K562 (cell line): Measurements from ENCODE around the gene ZDHHC11. TPM values are rescaled to one million over a fixed set of nuclear protein-coding genes. Genes with fewer than 3 reads are reported as not detected.
"Not testable (repeated sequence)": the region's sequence is repeated elsewhere in the genome, so short reads cannot be mapped to it uniquely, and the experiment has no call there.

Source experiments
- ATAC-seq: fragments of 200-7000 bp; cut with Tn5 transposase; 3 replicates; pipeline ENCODE4 v1.9.1; 2020; ENCODE audit warnings: moderate library complexity
- BruUV-seq: library from RNA; stranded (reverse); fragments of 400-500 nt; replicated peaks from 2 replicates; lab custom pipeline; 2021; lab: Mats Ljungman, UMichigan
- CTCF ChIA-PET: fragments of 300-600 bp; formaldehyde crosslinking; extraction: SDS; loops from one replicate; lab custom pipeline; 2021; ENCODE audit warnings: low intra/inter-chr PET ratio; lab: Yijun Ruan, JAX
- POLR2A ChIA-PET: fragments of 300-600, 350-650 bp; sonication (Branson Sonifier 250); formaldehyde crosslinking; extraction: SDS; loops from one replicate; lab custom pipeline; 2021; ENCODE audit warnings: antibody characterized with exemption, inconsistent platforms; lab: Yijun Ruan, JAX
- DNase-seq, 4 experiments: peaks; one replicate each; pipeline versions ENCODE4 v3.0.0 to v3.0.0-alpha.2; 2011 to 2018; ENCODE audit warnings: low spot score in 3 of 4, mixed read lengths in 3 of 4; ENCODE audit errors: extremely low read depth in 1 of 4
- FAIRE-seq: peaks from 2 replicates; lab custom pipeline; 2011; peaks lifted over from hg19 to GRCh38; lab: Jason Lieb, UNC
- H2AFZ ChIP-seq: 2 replicates; pipeline ENCODE4 v1.6.0; 2011; ENCODE audit warnings: low read depth, low read length, control low read depth, inconsistent platforms
- H3K27ac ChIP-seq: fragments of 200-600 bp; 3 replicates; pipeline ENCODE4 v1.8.0; 2011; ENCODE audit warnings: low read depth, mild to moderate bottlenecking, control low read depth, inconsistent platforms, low read length, moderate library complexity, mixed read lengths; ENCODE audit errors: extremely low read depth
- H3K27me3 ChIP-seq, 2 experiments: fragments of 300-600 bp in 1 of 2; 2 replicates in 1 of 2; 3 replicates in 1 of 2; pipeline versions ENCODE4 v1.6.0 to v1.8.0; 2011; ENCODE audit warnings: inconsistent platforms in 2 of 2, low read length in 2 of 2, mild to moderate bottlenecking in 1 of 2, mixed read lengths in 1 of 2, moderate library complexity in 1 of 2; ENCODE audit not compliant: control insufficient read depth in 2 of 2, insufficient read depth in 2 of 2
- H3K36me3 ChIP-seq: fragments of 300-600 bp; 3 replicates; pipeline ENCODE4 v1.8.0; 2011; ENCODE audit warnings: mild to moderate bottlenecking, low read length, inconsistent platforms; ENCODE audit not compliant: control insufficient read depth, insufficient read depth
- H3K4me1 ChIP-seq, 2 experiments: fragments of 200-600 bp in 1 of 2; replicated peaks in 1 of 2; 2 replicates in 1 of 2; 3 replicates in 1 of 2; pipeline versions ENCODE4 v1.5.1 to v1.8.0; 2011; ENCODE audit warnings: inconsistent platforms in 2 of 2, low read length in 2 of 2, mild to moderate bottlenecking in 1 of 2, mixed read lengths in 1 of 2, moderate library complexity in 1 of 2; ENCODE audit not compliant: control insufficient read depth in 2 of 2, insufficient read depth in 2 of 2
- H3K4me2 ChIP-seq: 2 replicates; pipeline ENCODE4 v1.6.1; 2011; ENCODE audit warnings: low read length, control low read depth, inconsistent platforms, mixed read lengths; ENCODE audit not compliant: insufficient read depth
- H3K4me3 ChIP-seq: fragments of 200-600 bp; sonication (generic), shearing (Covaris generic); 2 replicates; pipeline ENCODE4 v1.5.1; 2016; ENCODE audit warnings: control low read depth, inconsistent platforms
- H3K79me2 ChIP-seq: fragments of 200-600 bp; 3 replicates; pipeline ENCODE4 v1.8.0; 2011; ENCODE audit warnings: low read length, inconsistent platforms; ENCODE audit not compliant: control insufficient read depth, insufficient read depth
- H3K9ac ChIP-seq, 2 experiments: 2 replicates each; pipeline versions ENCODE4 v1.6.0 to v1.6.1; 2011; ENCODE audit warnings: low read depth in 2 of 2, low read length in 2 of 2, control low read depth in 1 of 2, inconsistent platforms in 1 of 2, mild to moderate bottlenecking in 1 of 2, mixed read lengths in 1 of 2; ENCODE audit not compliant: insufficient read depth in 1 of 2
- H3K9me1 ChIP-seq: one replicate; pipeline ENCODE4 v1.6.0; 2011; ENCODE audit warnings: inconsistent platforms, mild to moderate bottlenecking, low read length, moderate library complexity; ENCODE audit not compliant: control insufficient read depth, insufficient read depth
- H3K9me3 ChIP-seq: replicated peaks from 2 replicates; pipeline ENCODE4 v1.5.1; 2011; ENCODE audit warnings: low read depth, low read length, inconsistent platforms; ENCODE audit not compliant: control insufficient read depth, insufficient read depth
- H4K20me1 ChIP-seq: replicated peaks from 2 replicates; pipeline ENCODE4 v1.6.1; 2011; ENCODE audit warnings: low read length, inconsistent platforms, mixed read lengths; ENCODE audit not compliant: control insufficient read depth, insufficient read depth
- WGBS: fragments of 100-300 bp; shearing (Covaris generic); methylation state at CpG from one replicate; pipeline ENCODE4 v1.1.6; 2016; ENCODE audit warnings: low coverage, mixed read lengths; ENCODE audit not compliant: insufficient coverage; ENCODE audit errors: missing lambda C conversion rate; 5-methylcytosine and 5-hydroxymethylcytosine counted together
- in situ Hi-C: fragments of 300-500 bp; cut with MboI; formaldehyde crosslinking; loops from 4 replicates; pipeline ENCODE4 v1.15.0; 2018; ENCODE audit warnings: inconsistent platforms, mixed read lengths
- intact Hi-C: fragments of 100-400 bp; cut with micrococcal nuclease; formaldehyde crosslinking; loops from 2 replicates; pipeline ENCODE4 v1.14.2; 2022
- polyA plus RNA-seq, 8 experiments: library from polyadenylated mRNA; depleted of rRNA in 4 of 8; stranded (reverse) in 5 of 8; unstranded in 3 of 8; fragments of >200 nt; fragmentation: Nextera tagmentation in 2 of 8; fragmentation: Illumina TruSeq in 1 of 8; extraction: Ambion mirVana in 2 of 8; extraction: Trizol in 1 of 8; gene quantifications; 2 replicates each; pipeline versions ENCODE4 v1.2.1 to v1.2.3, GENCODE V29; 2011 to 2014; ENCODE audit warnings: inconsistent platforms in 1 of 8, missing spikeins in 1 of 8
- total RNA-seq, 7 experiments: library from RNA; depleted of rRNA in 6 of 7; stranded (reverse); fragments of >200 nt in 6 of 7; fragmentation: Illumina TruSeq in 2 of 7; extraction: Trizol in 2 of 7; gene quantifications; 2 replicates each; pipeline versions ENCODE4 v1.2.1 to v1.2.3, GENCODE V29; 2011 to 2021; ENCODE audit warnings: low replicate concordance in 1 of 7

ZDHHC11 gene
- total and polyA plus RNA-seq, 9 of the 15 experiments (the other 6 are each of a cell fraction or from before 2014, with no cell fraction given): 0.07 to 2.3 (median 0.52) TPM

DNA sequence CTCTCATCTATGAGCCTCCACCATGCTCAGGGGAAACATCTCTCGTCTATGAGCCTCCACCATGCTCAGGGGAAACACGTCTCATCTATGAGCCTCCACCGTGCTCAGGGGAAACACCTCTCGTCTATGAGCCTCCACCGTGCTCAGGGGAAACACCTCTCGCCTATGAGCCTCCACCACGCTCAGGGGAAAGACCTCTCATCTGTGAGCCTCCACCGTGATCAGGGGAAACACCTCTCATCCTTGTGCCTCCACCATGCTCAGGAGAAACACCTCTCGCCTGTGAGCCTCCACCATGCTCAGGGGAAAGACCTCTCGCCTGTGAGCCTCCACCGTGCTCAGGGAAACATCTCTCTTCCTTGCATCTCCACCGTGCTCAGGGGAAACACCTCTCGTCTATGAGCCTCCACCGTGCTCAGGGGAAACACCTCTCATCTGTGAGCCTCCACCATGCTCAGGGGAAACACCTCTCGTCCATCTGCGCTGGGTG, 96.6 kb downstream of the ZDHHC11 start:
- H3K4me3 ChIP-seq, H3K9me3 ChIP-seq, ATAC-seq, H3K36me3 ChIP-seq, BruUV-seq, POLR2A ChIA-PET, H3K27ac ChIP-seq, H3K4me2 ChIP-seq, H3K79me2 ChIP-seq, intact Hi-C loops, H3K9ac ChIP-seq, DNase-seq, H2AFZ ChIP-seq, H3K9me1 ChIP-seq, CTCF ChIA-PET: not testable (repeated sequence)
- 1% methylated on average over 16 of the region's 16 CpGs for WGBS
- FAIRE-seq: peak; percentile 61
- in situ Hi-C loops: loop anchor here (10.0 kb wide), 1 partner anchor 91 kb away; no protein-coding TSS in a partner anchor
- Histone ChIP-seq H4K20me1 (peaks cover 14% of the 10 kb centered on the region), H3K4me1 (peaks cover 0 to 27% of the 10 kb centered on the region in 2 experiments; a peak in 2 of 5 replicates), H3K27me3 (peaks cover 25 to 41% of the 10 kb centered on the region in 2 experiments; a peak in 4 of 5 replicates)

DNA sequence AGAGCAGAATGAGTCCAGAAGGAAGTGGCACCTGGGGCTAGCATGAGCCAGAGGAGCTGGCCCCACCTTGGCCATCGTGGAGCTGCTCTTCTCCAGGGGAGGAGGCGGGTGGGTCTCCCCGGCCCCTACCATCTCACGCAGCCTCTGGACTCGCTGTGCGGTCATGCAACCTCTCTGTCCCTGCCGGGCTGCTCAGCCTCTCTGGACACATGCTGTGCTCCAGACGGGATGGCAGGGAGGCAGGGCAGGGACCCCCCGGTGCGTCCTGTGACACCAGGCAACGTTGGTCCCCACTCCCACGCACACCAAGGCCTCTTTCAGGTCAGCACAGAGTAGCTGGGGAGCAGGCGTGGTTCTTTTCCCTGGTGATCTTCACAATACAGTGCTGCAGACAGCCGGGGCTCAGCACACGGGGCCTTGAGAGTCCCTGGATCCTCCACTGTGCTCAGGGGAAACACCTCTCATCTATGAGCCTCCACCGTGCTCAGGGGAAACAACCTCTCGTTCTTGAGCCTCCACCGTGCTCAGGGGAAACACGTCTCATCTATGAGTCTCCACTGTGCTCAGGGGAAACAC, 97.1 kb downstream of the ZDHHC11 start:
- H3K4me2 ChIP-seq, POLR2A ChIA-PET, H3K79me2 ChIP-seq, H3K9me1 ChIP-seq, H3K27ac ChIP-seq, ATAC-seq, FAIRE-seq, H3K4me3 ChIP-seq, intact Hi-C loops, H3K9ac ChIP-seq, H3K36me3 ChIP-seq, BruUV-seq, CTCF ChIA-PET, H2AFZ ChIP-seq, DNase-seq, H3K9me3 ChIP-seq: not testable (repeated sequence)
- Histone ChIP-seq H3K27me3 (peaks cover 21 to 36% of the 10 kb centered on the region in 2 experiments; a peak in 4 of 5 replicates), H3K4me1 (peaks cover 0 to 22% of the 10 kb centered on the region in 2 experiments; a peak in 2 of 5 replicates), H4K20me1 (peaks cover 12% of the 10 kb centered on the region)
- 3% methylated on average over 11 of the region's 19 CpGs for WGBS
- in situ Hi-C loops: loop anchor here (10.0 kb wide), 1 partner anchor 91 kb away; no protein-coding TSS in a partner anchor

DNA sequence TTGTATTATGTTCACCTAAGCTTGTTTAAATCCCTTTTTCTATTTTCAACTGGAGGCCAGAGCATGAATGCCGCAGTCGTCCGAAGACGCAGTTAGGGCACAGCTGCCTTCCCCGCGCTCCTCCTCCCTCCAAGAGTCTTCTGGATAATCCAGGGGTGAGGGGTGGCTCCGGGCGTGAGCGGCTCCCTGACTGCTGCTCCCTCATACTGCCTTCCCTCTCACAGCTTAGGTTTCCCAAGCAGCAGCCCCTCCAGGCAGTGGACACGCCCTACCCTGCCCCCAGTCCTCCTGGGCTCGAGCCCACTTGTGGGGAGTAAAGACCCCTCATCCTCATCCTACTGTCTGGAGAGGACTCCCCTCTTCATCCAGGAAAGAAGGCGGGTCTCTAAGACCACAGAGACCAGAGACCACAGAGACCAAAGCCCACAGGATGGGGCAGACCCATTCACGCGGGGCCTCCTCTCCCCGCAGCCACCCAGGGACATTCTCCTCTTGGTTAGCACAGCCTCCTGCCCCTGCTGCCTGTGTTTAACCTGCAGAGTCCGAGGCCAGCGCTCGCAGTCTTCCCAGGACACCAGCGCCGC, 98.2 kb downstream of the ZDHHC11 start:
- CTCF ChIA-PET, H3K4me3 ChIP-seq, H3K9ac ChIP-seq, H3K79me2 ChIP-seq, BruUV-seq, H3K27ac ChIP-seq, H3K36me3 ChIP-seq, DNase-seq, H3K9me1 ChIP-seq, H2AFZ ChIP-seq, intact Hi-C loops, POLR2A ChIA-PET, H3K4me2 ChIP-seq, H3K9me3 ChIP-seq, H4K20me1 ChIP-seq: not testable (repeated sequence)
- Histone ChIP-seq H3K4me1 (peaks cover 0 to 12% of the 10 kb centered on the region in 2 experiments; a peak in 1 of 5 replicates), H3K27me3 (peaks cover 13 to 25% of the 10 kb centered on the region in 2 experiments; a peak in 4 of 5 replicates)
- peak; percentile 69 for ATAC-seq
- in situ Hi-C loops: loop anchor here (10.0 kb wide), 1 partner anchor 92 kb away; no protein-coding TSS in a partner anchor
- FAIRE-seq: peak; percentile 49
- WGBS: 2% methylated on average over 10 of the region's 20 CpGs
